GM12874 (cell line): Measurements from ENCODE around the gene BLACAT1.
A peak's percentile ranks its signal among the peaks of the same experiment; 100 is the strongest.

Experiments
- TF ChIP-seq, protein P1 (sequence below): IDR thresholded peaks from 2 replicates; pipeline ENCODE4 v1.5.1; 2011; ENCODE audit warnings: low read depth, mild to moderate bottlenecking, control low read depth, low read length, moderate library complexity; ENCODE audit not compliant: insufficient read depth

Gene BLACAT1

GRCh38 chr1:205440476-205441317 lies 15.1 kb downstream of the BLACAT1 start:
- TF ChIP-seq, protein P1, sequence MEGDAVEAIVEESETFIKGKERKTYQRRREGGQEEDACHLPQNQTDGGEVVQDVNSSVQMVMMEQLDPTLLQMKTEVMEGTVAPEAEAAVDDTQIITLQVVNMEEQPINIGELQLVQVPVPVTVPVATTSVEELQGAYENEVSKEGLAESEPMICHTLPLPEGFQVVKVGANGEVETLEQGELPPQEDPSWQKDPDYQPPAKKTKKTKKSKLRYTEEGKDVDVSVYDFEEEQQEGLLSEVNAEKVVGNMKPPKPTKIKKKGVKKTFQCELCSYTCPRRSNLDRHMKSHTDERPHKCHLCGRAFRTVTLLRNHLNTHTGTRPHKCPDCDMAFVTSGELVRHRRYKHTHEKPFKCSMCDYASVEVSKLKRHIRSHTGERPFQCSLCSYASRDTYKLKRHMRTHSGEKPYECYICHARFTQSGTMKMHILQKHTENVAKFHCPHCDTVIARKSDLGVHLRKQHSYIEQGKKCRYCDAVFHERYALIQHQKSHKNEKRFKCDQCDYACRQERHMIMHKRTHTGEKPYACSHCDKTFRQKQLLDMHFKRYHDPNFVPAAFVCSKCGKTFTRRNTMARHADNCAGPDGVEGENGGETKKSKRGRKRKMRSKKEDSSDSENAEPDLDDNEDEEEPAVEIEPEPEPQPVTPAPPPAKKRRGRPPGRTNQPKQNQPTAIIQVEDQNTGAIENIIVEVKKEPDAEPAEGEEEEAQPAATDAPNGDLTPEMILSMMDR: no peak

- TF ChIP-seq, protein P1: no peak
Measured at GRCh38 chr1:205440121-205440475, 15.7 kb downstream of the BLACAT1 start.

- TF ChIP-seq, protein P1: peak; percentile 19; the same call in 1 of the 2 replicates
Measured at GRCh38 chr1:205438213-205439158, 17.4 kb downstream of the BLACAT1 start.

DNA sequence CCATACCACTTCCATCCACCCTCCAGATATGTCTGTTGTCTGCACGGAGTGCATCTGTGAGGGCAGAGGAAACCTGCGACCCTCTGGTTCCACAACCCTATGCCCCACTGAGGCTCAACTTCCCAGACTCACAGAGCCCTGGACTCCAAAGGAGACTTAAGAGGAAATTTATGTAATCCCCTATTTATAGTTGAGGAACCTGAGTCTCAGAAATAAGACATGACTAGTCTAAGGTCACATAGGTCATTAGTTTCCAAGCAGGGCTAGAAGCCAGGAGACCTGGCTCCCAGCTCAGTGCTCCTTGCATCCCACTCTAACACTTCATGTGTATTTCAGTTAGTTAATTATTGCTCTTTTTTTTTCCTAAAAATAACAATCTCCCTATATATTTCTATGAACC lies 18.3 kb downstream of the BLACAT1 start:
- TF ChIP-seq, protein P1: no peak

DNA sequence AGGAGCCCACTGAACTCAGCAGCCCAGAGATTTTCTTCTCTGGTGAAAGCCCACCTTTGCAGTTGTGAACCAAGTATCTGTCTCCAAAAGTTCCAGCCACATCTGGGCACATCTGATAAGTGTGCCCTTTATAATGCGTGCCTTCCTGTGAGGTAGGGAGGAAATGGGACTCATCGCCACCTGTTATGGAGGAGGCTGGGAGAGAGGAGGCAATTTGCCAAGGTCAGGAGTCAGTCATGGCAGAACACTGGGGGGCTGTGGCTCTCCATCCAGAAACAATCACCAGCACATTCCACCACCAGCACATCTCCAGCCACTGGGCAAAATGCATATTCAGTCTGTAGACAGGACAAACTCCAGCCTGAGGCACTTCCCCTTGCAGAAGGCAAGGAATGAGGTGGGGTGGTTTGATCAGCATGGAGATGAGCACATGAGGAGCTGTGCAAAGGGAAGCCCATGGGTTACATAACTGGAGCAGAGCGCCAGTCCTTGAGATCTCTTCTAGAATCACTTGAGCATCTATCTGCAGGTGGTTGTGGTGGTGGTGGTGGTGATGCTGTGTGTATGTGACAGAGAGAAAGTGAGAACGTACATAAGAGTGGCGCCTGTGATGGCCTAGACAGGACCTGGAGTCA lies 19.0 kb downstream of the BLACAT1 start:
- TF ChIP-seq, protein P1: no peak

- TF ChIP-seq, protein P1: no peak
Measured at GRCh38 chr1:205435578-205436573, 20.0 kb downstream of the BLACAT1 start.
